ENCODE measurements around the gene COG7. TPM values are rescaled to one million over a fixed set of nuclear protein-coding genes. Genes with fewer than 3 reads are reported as not detected.

COG7 gene
- total RNA-seq, 3 donors from 2014 or later = 12.8 to 31.6 (median 29.2) TPM

GRCh38 chr16:23409522-23409921, 43.5 kb downstream of the COG7 start:
- Histone ChIP-seq H3K4me1 (no peaks in the 10 kb centered on the region), H3K4me3 (no peak overlapping the region), H3K27ac (peak overlapping the region in 1 of 2 donors; percentile 48), H3K36me3 (peaks cover 5% of the 10 kb centered on the region), H3K27me3 (no peaks in the 10 kb centered on the region), H3K9me3 (no peaks in the 10 kb centered on the region)
- intact Hi-C loops (cut with DNase I; ENCODE audit: low total_unique reads) = no loop called here
- no peak for DNase-seq (ENCODE audit: low spot score in 2 of 2)
- TF ChIP-seq, protein P1, sequence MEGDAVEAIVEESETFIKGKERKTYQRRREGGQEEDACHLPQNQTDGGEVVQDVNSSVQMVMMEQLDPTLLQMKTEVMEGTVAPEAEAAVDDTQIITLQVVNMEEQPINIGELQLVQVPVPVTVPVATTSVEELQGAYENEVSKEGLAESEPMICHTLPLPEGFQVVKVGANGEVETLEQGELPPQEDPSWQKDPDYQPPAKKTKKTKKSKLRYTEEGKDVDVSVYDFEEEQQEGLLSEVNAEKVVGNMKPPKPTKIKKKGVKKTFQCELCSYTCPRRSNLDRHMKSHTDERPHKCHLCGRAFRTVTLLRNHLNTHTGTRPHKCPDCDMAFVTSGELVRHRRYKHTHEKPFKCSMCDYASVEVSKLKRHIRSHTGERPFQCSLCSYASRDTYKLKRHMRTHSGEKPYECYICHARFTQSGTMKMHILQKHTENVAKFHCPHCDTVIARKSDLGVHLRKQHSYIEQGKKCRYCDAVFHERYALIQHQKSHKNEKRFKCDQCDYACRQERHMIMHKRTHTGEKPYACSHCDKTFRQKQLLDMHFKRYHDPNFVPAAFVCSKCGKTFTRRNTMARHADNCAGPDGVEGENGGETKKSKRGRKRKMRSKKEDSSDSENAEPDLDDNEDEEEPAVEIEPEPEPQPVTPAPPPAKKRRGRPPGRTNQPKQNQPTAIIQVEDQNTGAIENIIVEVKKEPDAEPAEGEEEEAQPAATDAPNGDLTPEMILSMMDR (IDR thresholded peaks at IDR 0.05) = no peak
- TF ChIP-seq POLR2A (IDR thresholded peaks at IDR 0.05) (no peak), POLR2AphosphoS5 (IDR thresholded peaks at IDR 0.05) (no peak)

DNA sequence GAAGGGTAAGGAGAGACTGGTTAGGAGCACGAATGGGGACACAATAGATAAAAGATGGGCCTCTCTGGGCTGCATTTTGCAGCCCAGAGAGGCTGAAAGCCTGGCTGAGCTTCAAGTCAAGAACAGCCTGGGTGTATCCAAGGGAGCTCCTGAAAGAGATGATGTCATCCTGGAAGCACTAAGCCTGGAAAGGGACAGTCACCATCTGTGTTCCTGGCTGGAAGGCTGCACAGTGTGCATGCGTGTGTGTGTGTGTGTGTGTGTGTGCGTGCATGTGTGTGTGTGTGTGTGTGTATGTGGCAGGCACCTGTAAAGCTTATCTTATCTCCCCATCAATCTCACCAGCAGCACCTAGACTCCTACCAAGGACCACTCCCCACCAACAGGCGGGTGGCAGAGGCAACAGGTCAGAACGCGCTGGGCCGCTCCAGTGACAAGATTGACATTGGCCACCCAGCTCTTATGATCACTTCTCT, 44.1 kb downstream of the COG7 start:
- intact Hi-C loops (cut with DNase I; ENCODE audit: low total_unique reads) = no loop called here
- DNase-seq (ENCODE audit: low spot score in 2 of 2) = peak in 1 of 2 donors; percentile 43
- Histone ChIP-seq H3K9me3 (no peaks in the 10 kb centered on the region), H3K4me1 (no peaks in the 10 kb centered on the region), H3K36me3 (peaks cover 5% of the 10 kb centered on the region), H3K4me3 (no peak overlapping the region), H3K27me3 (no peaks in the 10 kb centered on the region), H3K27ac (peak overlapping the region; percentile 39 to 42)
- TF ChIP-seq POLR2A (IDR thresholded peaks at IDR 0.05) = no peak
- TF ChIP-seq POLR2AphosphoS5 (IDR thresholded peaks at IDR 0.05) = no peak
- TF ChIP-seq, protein P1 (IDR thresholded peaks at IDR 0.05) = no peak

GRCh38 chr16:23408242-23408822, 44.7 kb downstream of the COG7 start:
- peak overlapping the region; percentile 27 to 42 for H3K27ac ChIP-seq
- intact Hi-C loops (cut with DNase I; ENCODE audit: low total_unique reads) = no loop called here
- H3K4me1 ChIP-seq = no peaks in the 10 kb centered on the region
- no peak overlapping the region for H3K4me3 ChIP-seq
- H3K9me3 ChIP-seq = no peaks in the 10 kb centered on the region
- H3K36me3 ChIP-seq = peaks cover 3% of the 10 kb centered on the region
- no peaks in the 10 kb centered on the region for H3K27me3 ChIP-seq
- TF ChIP-seq, protein P1 (IDR thresholded peaks at IDR 0.05) = no peak
- no peak for TF ChIP-seq POLR2A (IDR thresholded peaks at IDR 0.05)
- DNase-seq (ENCODE audit: low spot score in 2 of 2) = no peak

GRCh38 chr16:23407436-23408127, 45.4 kb downstream of the COG7 start:
- no peaks in the 10 kb centered on the region for H3K27me3 ChIP-seq
- peak overlapping the region in 1 of 2 donors; percentile 0 for H3K27ac ChIP-seq
- TF ChIP-seq, protein P1 (IDR thresholded peaks at IDR 0.05) = no peak
- no peak for TF ChIP-seq POLR2AphosphoS5 (IDR thresholded peaks at IDR 0.05)
- no peak for TF ChIP-seq POLR2A (IDR thresholded peaks at IDR 0.05)
- no peaks in the 10 kb centered on the region for H3K9me3 ChIP-seq
- no peak overlapping the region for H3K4me3 ChIP-seq
- intact Hi-C loops (cut with DNase I; ENCODE audit: low total_unique reads) = no loop called here
- H3K4me1 ChIP-seq = no peaks in the 10 kb centered on the region
- no peak for DNase-seq (ENCODE audit: low spot score in 2 of 2)
- H3K36me3 ChIP-seq = no peaks in the 10 kb centered on the region

DNA sequence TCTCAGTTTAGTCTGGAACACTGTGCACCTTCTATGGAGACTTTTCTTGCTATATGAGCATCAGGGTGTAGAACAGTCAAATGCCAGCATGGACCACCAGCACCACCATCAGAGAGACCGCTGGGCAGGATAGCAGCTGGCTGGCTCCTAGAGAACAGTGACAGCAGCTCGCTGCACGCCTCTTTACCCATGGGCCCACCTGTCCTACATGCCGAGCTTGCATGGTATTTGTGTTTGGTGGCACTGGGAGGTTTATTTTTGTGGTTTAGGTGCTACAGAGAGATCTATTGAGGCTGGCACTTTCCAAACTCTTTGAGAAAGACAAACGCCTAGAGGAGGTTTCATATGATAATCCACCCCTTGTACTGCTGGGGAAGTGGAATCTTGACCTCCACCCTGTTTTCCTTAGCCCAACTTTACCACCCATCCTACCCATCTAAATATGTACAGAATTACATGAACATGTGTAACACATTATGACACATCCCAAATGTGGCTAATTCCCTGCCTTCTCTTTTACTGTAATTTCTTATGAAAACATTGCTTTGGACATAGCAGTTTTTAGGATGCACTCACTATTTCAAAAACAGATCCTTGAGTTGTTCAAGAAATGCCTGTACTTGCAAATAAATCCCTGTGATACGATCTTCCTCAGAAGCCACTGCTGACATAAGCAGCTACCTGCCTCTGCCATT, 46.3 kb downstream of the COG7 start:
- Histone ChIP-seq H3K4me3 (no peak overlapping the region), H3K36me3 (no peaks in the 10 kb centered on the region), H3K9me3 (no peaks in the 10 kb centered on the region), H3K27ac (no peak overlapping the region), H3K27me3 (no peaks in the 10 kb centered on the region), H3K4me1 (no peaks in the 10 kb centered on the region)
- no peak for DNase-seq (ENCODE audit: low spot score in 2 of 2)
- intact Hi-C loops (cut with DNase I; ENCODE audit: low total_unique reads) = no loop called here
- TF ChIP-seq POLR2AphosphoS5 (IDR thresholded peaks at IDR 0.05) (no peak), POLR2A (IDR thresholded peaks at IDR 0.05) (no peak)
- TF ChIP-seq, protein P1 (IDR thresholded peaks at IDR 0.05) = no peak

Data from breast epithelium (tissue), 4 donors.